GM11168 (cell line): ENCODE measurements around the gene MYO5A.
"Not testable (repeated sequence)": the region's sequence is repeated elsewhere in the genome, so short reads cannot be mapped to it uniquely, and the experiment has no call there.

Source experiments
- in situ Hi-C: fragments of 300-500 bp; cut with MboI; formaldehyde crosslinking; loops from one replicate; pipeline ENCODE4 v1.12.0; 2022; ENCODE audit warnings: low sequenced_read_pairs; ENCODE audit not compliant: unreplicated experiment

MYO5A gene

GRCh38 chr15:52528564-52529340 lies at the start of gene MYO5A:
MYO5A (minus strand) TSS chr15:52528880; CDS start chr15:52528806, 74 bp downstream.
- in situ Hi-C loops: no loop called here

GRCh38 chr15:52576692-52577091 lies 48.0 kb upstream of the MYO5A start:
- in situ Hi-C loops: loop anchor here (10.0 kb wide), 1 partner anchor 322 kb away; no protein-coding TSS in a partner anchor

- in situ Hi-C loops: loop anchor here (10.0 kb wide), 1 partner anchor 321 kb away; no protein-coding TSS in a partner anchor
Observed at GRCh38 chr15:52575573-52575972, 46.9 kb upstream of the MYO5A start.

- in situ Hi-C loops: loop anchor here (10.0 kb wide), 1 partner anchor 320 kb away; no protein-coding TSS in a partner anchor
Observed at GRCh38 chr15:52575072-52575471, 46.4 kb upstream of the MYO5A start.

GRCh38 chr15:52574623-52575022 lies 45.9 kb upstream of the MYO5A start:
- in situ Hi-C loops: loop anchor here (10.0 kb wide), 1 partner anchor 320 kb away; no protein-coding TSS in a partner anchor

GRCh38 chr15:52568601-52569585 lies 40.2 kb upstream of the MYO5A start, which contains the start of gene ARPP19:
ARPP19 (minus strand) TSS chr15:52569030; CDS start chr15:52568892, 138 bp downstream.
- in situ Hi-C loops: no loop called here

GRCh38 chr15:52567871-52568600 lies 39.4 kb upstream of the MYO5A start:
- in situ Hi-C loops: no loop called here

GRCh38 chr15:52566889-52567288 lies 38.2 kb upstream of the MYO5A start:
- in situ Hi-C loops: no loop called here

- in situ Hi-C loops: not testable (repeated sequence)
Observed at GRCh38 chr15:52565417-52566358, 37.0 kb upstream of the MYO5A start.

- in situ Hi-C loops: no loop called here
Observed at GRCh38 chr15:52563501-52564060, 34.9 kb upstream of the MYO5A start.

GRCh38 chr15:52559575-52559974 lies 30.9 kb upstream of the MYO5A start:
- in situ Hi-C loops: no loop called here

GRCh38 chr15:52559022-52559421 lies 30.3 kb upstream of the MYO5A start:
- in situ Hi-C loops: no loop called here

GRCh38 chr15:52558196-52558595 lies 29.5 kb upstream of the MYO5A start:
- in situ Hi-C loops: no loop called here

- in situ Hi-C loops: no loop called here
Observed at GRCh38 chr15:52557274-52557641, 28.6 kb upstream of the MYO5A start.

- in situ Hi-C loops: no loop called here
Observed at GRCh38 chr15:52556524-52557273, 28.0 kb upstream of the MYO5A start.

- in situ Hi-C loops: no loop called here
Observed at GRCh38 chr15:52552303-52552702, 23.6 kb upstream of the MYO5A start.

- in situ Hi-C loops: no loop called here
Observed at GRCh38 chr15:52551762-52552161, 23.1 kb upstream of the MYO5A start.

GRCh38 chr15:52551186-52551585 lies 22.5 kb upstream of the MYO5A start:
- in situ Hi-C loops: not testable (repeated sequence)
